ENCODE data around the gene PRDX1. TPM values are rescaled to one million over a fixed set of nuclear protein-coding genes. Genes with fewer than 3 reads are reported as not detected.
"Not testable (repeated sequence)": the region's sequence is repeated elsewhere in the genome, so short reads cannot be mapped to it uniquely, and the experiment has no call there.

Gene PRDX1
- total RNA-seq, 2 donors from 2014 or later, result 325 to 508 TPM

GRCh38 chr1:45535988-45536766, 14.5 kb upstream of the PRDX1 start:
- H3K4me1 ChIP-seq, result no peaks in the 10 kb centered on the region

GRCh38 chr1:45531873-45532272, 10.2 kb upstream of the PRDX1 start:
- H3K4me1 ChIP-seq, result no peaks in the 10 kb centered on the region
- no peaks in the 10 kb centered on the region for H3K9me3 ChIP-seq
- no peak overlapping the region for H3K9ac ChIP-seq (ENCODE audit: low read depth in 2 of 2, low read length in 2 of 2)
- no peak for DNase-seq
- H3K4me3 ChIP-seq, result no peak overlapping the region
- no peak for TF ChIP-seq CTCF (IDR thresholded peaks at IDR 0.05)
- no peaks in the 10 kb centered on the region for H3K36me3 ChIP-seq
- H3K27me3 ChIP-seq, result no peaks in the 10 kb centered on the region
- intact Hi-C loops (cut with DNase I), result no loop called here
- H3K27ac ChIP-seq, result no peak overlapping the region

More at GRCh38 chr1:45535988-45536766, 14.5 kb upstream of the PRDX1 start:
- H3K9ac ChIP-seq (ENCODE audit: low read depth in 2 of 2, low read length in 2 of 2), result no peak overlapping the region
- H3K4me3 ChIP-seq, result no peak overlapping the region
- no peaks in the 10 kb centered on the region for H3K27me3 ChIP-seq
- no peaks in the 10 kb centered on the region for H3K36me3 ChIP-seq
- no peak for DNase-seq
- intact Hi-C loops (cut with DNase I), result no loop called here
- no peak overlapping the region for H3K27ac ChIP-seq
- H3K9me3 ChIP-seq, result no peaks in the 10 kb centered on the region
- no peak for TF ChIP-seq CTCF (IDR thresholded peaks at IDR 0.05)

GRCh38 chr1:45530632-45531135, 9.0 kb upstream of the PRDX1 start:
- no peak for TF ChIP-seq CTCF (IDR thresholded peaks at IDR 0.05)
- H3K27me3 ChIP-seq, result no peaks in the 10 kb centered on the region
- no peaks in the 10 kb centered on the region for H3K9me3 ChIP-seq
- H3K4me1 ChIP-seq, result no peaks in the 10 kb centered on the region
- no peaks in the 10 kb centered on the region for H3K36me3 ChIP-seq
- H3K4me3 ChIP-seq, result no peak overlapping the region
- no peak for DNase-seq
- intact Hi-C loops (cut with DNase I), result no loop called here
- no peak overlapping the region for H3K27ac ChIP-seq
- H3K9ac ChIP-seq (ENCODE audit: low read depth in 2 of 2, low read length in 2 of 2), result no peak overlapping the region

GRCh38 chr1:45526135-45526644, 4.5 kb upstream of the PRDX1 start:
- no peak for DNase-seq
- no peak overlapping the region for H3K27ac ChIP-seq

GRCh38 chr1:45523975-45524374, 2.3 kb upstream of the PRDX1 start:
- H3K27ac ChIP-seq; DNase-seq; H3K36me3 ChIP-seq; H3K9me3 ChIP-seq; intact Hi-C loops (cut with DNase I); H3K27me3 ChIP-seq; H3K9ac ChIP-seq (ENCODE audit: low read depth in 2 of 2, low read length in 2 of 2); H3K4me3 ChIP-seq: not testable (repeated sequence)
- H3K4me1 ChIP-seq, result peaks cover 12% of the 10 kb centered on the region

More at GRCh38 chr1:45526135-45526644, 4.5 kb upstream of the PRDX1 start:
- Histone ChIP-seq H3K36me3 (no peaks in the 10 kb centered on the region), H3K4me3 (no peak overlapping the region), H3K9me3 (no peaks in the 10 kb centered on the region), H3K9ac (ENCODE audit: low read depth in 2 of 2, low read length in 2 of 2) (no peak overlapping the region), H3K27me3 (no peaks in the 10 kb centered on the region), H3K4me1 (peaks cover 6% of the 10 kb centered on the region)
- TF ChIP-seq CTCF (IDR thresholded peaks at IDR 0.05), result no peak
- intact Hi-C loops (cut with DNase I), result no loop called here

GRCh38 chr1:45523516-45523915, 1.8 kb upstream of the PRDX1 start:
- H3K4me1 ChIP-seq, result peaks cover 12% of the 10 kb centered on the region
- H3K27me3 ChIP-seq; intact Hi-C loops (cut with DNase I); H3K36me3 ChIP-seq; H3K9me3 ChIP-seq; H3K4me3 ChIP-seq; H3K9ac ChIP-seq (ENCODE audit: low read depth in 2 of 2, low read length in 2 of 2); H3K27ac ChIP-seq; DNase-seq: not testable (repeated sequence)

Measured in colonic mucosa (tissue), 4 donors.